Muscle of leg (tissue), 11 donors: ENCODE data around the gene PRSS38. TPM values are rescaled to one million over a fixed set of nuclear protein-coding genes. Genes with fewer than 3 reads are reported as not detected.

ENCODE experiments used
- DNase-seq: peaks from one replicate; pipeline ENCODE4 v3.0.0; 2013
- H3K27ac ChIP-seq: one replicate; pipeline ENCODE4 v1.5.1; 2013; ENCODE audit warnings: mild to moderate bottlenecking, low read length, control low read depth
- H3K27me3 ChIP-seq: one replicate; pipeline ENCODE4 v1.6.1; 2013; ENCODE audit warnings: low read length; ENCODE audit not compliant: control insufficient read depth, insufficient read depth
- H3K36me3 ChIP-seq: one replicate; pipeline ENCODE4 v1.6.1; 2013; ENCODE audit warnings: low read length; ENCODE audit not compliant: control insufficient read depth, insufficient read depth
- H3K4me1 ChIP-seq: one replicate; pipeline ENCODE4 v1.6.1; 2013; ENCODE audit warnings: low read length; ENCODE audit not compliant: control insufficient read depth, insufficient read depth
- H3K4me3 ChIP-seq: one replicate; pipeline ENCODE4 v1.5.1; 2013; ENCODE audit warnings: low read length, control low read depth
- H3K9me3 ChIP-seq: replicated peaks from 2 replicates; pipeline ENCODE4 v1.6.1; 2013; ENCODE audit warnings: low read depth, low read length; ENCODE audit not compliant: control insufficient read depth
- WGBS: methylation state at CpG from one replicate; pipeline ENCODE4 v1.1.5; 2013; ENCODE audit warnings: missing lambda C conversion rate; ENCODE audit not compliant: insufficient coverage; 5-methylcytosine and 5-hydroxymethylcytosine counted together
- polyA plus RNA-seq, 8 donors: library from polyadenylated mRNA; unstranded; fragments of 120-200 nt; gene quantifications; one replicate each; pipeline versions ENCODE4 v1.2.1 to v1.2.3, GENCODE V29; 2013; ENCODE audit warnings: inconsistent platforms in 1 of 8, low replicate concordance in 1 of 8; ENCODE audit not compliant: insufficient read length in 8 of 8, insufficient read depth in 1 of 8
- total RNA-seq: library from RNA; stranded (reverse); fragments of 120-200 nt; gene quantifications from one replicate; pipeline ENCODE4 v1.2.4, GENCODE V29; 2013

PRSS38 gene
- total and polyA plus RNA-seq, 9 donors: not detected

DNA sequence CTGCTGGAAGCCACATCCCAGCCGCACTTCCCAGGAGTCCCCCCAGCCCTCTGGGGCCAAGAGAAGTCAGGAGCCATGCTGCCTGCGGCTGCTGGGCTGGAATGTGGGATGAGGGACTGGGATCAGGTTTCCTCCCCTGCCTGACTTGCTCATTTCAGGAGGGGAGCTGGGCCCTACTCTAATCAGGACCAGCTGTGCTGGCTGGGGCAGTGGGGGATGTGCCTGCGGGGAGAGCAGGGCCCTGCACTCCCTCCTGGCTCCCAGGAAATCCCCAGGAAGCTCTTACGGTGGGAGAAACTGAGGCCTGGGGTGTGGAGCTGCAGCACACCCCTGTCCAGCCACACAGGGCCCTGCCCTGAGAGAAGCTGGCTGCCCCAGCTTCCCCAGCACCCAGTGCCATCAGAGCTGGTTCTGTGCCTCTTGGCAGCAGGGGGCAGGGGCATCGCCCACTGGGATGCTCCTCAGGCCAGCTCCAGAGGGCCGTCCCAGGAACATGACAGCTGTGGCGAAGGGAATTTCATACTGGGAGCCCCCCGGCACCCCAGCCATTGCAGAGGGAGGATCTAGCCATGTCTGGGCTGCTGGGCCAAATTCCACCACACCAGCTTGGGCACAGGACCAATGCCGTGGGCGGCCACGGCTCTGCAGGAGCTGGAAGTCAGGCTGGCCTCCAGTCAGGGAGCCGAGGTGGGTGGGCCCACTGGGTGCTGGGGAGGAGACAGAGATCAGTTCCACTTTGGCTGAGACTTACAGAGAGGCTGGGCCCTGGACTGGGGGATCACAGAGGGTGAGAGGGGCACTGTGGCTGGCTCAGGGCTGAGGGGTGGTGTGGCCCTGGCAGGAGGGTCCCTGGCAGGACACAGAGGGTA, 21.3 kb upstream of the PRSS38 start:
- peak; percentile 92 for DNase-seq
- H3K36me3 ChIP-seq: no peaks in the 10 kb centered on the region
- peaks cover 3% of the 10 kb centered on the region for H3K27me3 ChIP-seq
- H3K4me1 ChIP-seq: peaks cover 44% of the 10 kb centered on the region
- H3K4me3 ChIP-seq: no peak overlapping the region
- H3K27ac ChIP-seq: peak overlapping the region; percentile 67
- no peaks in the 10 kb centered on the region for H3K9me3 ChIP-seq
- 21% methylated on average over 9 of the region's 12 CpGs for WGBS

DNA sequence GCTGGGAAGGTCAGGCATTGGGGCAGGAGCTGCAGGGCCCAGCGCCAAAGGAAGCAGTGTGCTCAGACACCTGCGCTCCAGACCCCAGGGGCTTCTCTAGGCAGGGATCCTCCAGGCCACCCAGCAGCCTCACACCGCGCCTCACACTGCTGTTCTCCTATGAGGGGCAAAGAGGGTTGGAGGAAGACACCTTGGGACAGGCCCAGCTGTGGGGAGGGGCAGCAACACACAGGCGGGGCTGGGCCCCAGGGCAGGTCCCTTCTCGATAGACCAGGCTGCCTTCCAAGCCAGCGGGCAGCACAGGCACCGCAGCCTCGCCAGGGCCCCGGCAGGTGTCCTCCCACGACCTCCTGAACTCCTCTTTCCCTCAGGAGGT, 20.7 kb upstream of the PRSS38 start:
- WGBS: 16% methylated on average over 8 of the region's 11 CpGs
- no peaks in the 10 kb centered on the region for H3K9me3 ChIP-seq
- H3K4me3 ChIP-seq: no peak overlapping the region
- H3K4me1 ChIP-seq: peaks cover 38% of the 10 kb centered on the region
- peak overlapping the region; percentile 1 for H3K27ac ChIP-seq
- no peaks in the 10 kb centered on the region for H3K36me3 ChIP-seq
- no peak for DNase-seq
- no peaks in the 10 kb centered on the region for H3K27me3 ChIP-seq

DNA sequence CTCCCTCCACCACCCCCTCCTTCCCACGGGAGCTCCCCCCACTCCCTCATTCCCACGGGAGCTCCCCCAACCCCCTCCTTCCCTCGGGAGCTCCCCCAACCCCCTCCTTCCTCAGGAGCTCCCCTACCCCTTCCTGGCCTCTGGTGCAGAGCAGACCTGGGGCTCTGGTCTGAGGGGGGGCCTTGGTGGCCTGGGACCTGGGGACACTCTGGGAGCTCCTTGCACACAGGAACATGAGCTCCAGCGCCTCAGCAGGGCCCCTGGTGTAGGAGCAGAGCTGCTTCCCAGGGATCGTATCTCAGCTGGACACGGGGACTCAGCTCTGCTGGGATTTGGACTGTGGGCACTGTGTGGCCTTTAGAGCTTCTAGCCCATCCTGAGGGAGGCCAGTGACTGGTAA, 19.7 kb upstream of the PRSS38 start:
- Histone ChIP-seq H3K4me3 (no peak overlapping the region), H3K27ac (no peak overlapping the region), H3K9me3 (no peaks in the 10 kb centered on the region), H3K4me1 (peaks cover 35% of the 10 kb centered on the region), H3K36me3 (no peaks in the 10 kb centered on the region), H3K27me3 (no peaks in the 10 kb centered on the region)
- 59% methylated on average over 3 of the region's 6 CpGs for WGBS
- DNase-seq: no peak

DNA sequence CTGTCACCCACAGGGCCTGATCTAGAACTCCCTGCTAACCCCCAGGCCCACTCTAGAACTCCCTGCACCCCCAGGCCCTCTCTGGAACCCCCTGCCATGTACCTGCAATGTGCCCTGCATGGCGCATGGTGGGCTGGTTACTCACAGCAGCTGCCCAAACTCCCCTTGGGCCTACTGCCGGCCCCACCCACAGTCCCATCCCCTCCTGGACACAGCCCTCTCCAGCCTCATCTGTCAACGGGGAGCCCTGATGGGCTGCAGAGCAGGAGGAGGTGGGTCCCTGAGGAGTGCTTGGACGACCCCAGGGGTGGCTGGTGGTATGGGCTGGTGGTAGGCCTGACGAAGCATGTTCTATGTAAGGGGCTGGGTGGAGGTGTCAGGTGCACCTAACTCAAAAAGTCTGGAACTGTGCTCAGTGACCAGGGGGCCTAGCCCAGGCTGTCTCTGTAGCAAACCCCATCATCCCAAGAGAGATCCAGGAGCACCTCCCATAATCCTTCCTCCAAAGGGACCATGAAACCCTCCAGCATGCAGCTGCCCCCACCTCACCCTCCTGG, 19.0 kb upstream of the PRSS38 start:
- no peaks in the 10 kb centered on the region for H3K9me3 ChIP-seq
- WGBS: 80% methylated on average over 2 of the region's 5 CpGs
- H3K4me3 ChIP-seq: no peak overlapping the region
- H3K36me3 ChIP-seq: no peaks in the 10 kb centered on the region
- H3K27ac ChIP-seq: no peak overlapping the region
- H3K27me3 ChIP-seq: no peaks in the 10 kb centered on the region
- no peak for DNase-seq
- peaks cover 35% of the 10 kb centered on the region for H3K4me1 ChIP-seq

DNA sequence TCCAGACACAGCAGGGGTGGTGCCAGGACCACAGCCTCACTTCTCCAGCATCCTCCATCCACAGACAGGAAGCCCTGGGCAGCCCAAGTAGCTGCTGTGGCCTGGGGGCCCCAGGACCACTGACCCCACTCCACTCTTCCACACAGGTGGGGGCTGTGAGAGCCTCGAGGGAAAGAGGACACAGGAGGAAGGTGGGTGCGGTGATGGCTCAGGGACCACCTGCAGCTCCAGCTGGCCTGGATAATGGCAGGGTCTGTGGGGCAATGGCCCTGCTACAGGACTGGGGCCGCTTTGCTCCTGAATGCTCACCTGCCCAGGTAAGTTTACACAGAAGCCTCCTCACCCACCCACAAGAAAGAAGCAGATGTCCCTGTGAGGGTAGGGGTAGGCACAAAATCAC, 18.3 kb upstream of the PRSS38 start:
- H3K27me3 ChIP-seq: no peaks in the 10 kb centered on the region
- DNase-seq: no peak
- no peaks in the 10 kb centered on the region for H3K36me3 ChIP-seq
- no peak overlapping the region for H3K4me3 ChIP-seq
- no CpG with 5 or more reads among the region's 3 CpGs for WGBS
- H3K4me1 ChIP-seq: peaks cover 33% of the 10 kb centered on the region
- H3K9me3 ChIP-seq: no peaks in the 10 kb centered on the region
- no peak overlapping the region for H3K27ac ChIP-seq

DNA sequence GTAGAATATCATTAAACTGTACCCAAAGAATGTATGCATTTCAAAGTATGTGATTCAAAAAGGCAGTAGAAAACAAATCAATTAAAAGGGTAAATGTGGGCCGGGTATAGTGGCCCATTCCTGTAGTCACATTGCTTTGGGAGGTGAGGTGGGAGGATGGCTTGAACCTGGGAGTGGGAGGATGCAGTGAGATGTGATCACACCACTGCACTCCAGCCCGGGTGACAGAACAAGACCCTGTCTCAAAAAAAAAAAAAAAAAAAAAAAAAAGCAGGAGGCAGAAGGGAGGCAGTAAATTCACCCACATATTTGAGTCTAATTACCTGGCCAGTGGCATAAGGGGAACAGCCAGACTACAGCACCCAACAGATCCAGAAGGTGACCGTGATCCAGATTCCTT, 17.9 kb upstream of the PRSS38 start:
- H3K27me3 ChIP-seq: no peaks in the 10 kb centered on the region
- WGBS: 100% methylated on average over 1 of the region's 3 CpGs

DNA sequence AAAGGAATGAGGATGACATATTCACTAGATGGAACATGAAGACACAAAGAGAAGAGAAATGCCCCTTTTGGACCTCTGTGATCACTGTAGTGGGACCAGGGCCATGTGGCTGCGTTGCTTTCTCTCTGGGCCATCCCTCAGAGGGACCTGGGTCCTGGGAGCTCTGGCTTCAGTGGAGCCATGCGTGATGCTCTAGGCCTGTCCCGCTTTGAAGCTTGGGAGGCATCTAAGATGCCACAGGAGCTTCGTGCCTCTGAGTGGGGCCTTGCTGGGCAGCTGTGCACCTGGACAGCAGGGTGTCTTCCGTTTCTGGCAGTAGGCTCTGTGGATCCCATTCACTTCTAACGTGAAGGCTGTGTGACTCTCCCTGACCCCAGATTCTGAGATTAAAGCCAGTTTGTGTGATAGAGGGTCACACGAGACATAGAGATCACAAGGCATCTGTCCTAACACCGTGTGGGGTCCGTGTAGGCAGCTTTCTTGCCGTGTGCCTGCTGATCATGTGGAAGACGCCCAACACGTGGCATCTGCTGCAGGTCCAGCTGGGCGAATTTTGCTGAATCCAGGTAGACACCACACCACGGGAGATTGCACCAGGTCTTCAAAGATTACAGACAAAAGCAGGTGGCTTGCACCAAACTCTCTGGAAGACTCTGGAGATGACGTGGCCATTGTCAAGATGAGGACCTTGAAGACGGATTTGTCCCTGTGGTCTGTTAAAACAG, 17.2 kb upstream of the PRSS38 start:
- no peak for DNase-seq
- 75% methylated on average over 13 of the region's 16 CpGs for whole genome bisulfite sequencing
- Histone ChIP-seq H3K27me3 (no peaks in the 10 kb centered on the region), H3K4me3 (no peak overlapping the region), H3K4me1 (peaks cover 22% of the 10 kb centered on the region), H3K27ac (no peak overlapping the region), H3K9me3 (no peaks in the 10 kb centered on the region), H3K36me3 (no peaks in the 10 kb centered on the region)

More for the DNA sequence above, 17.9 kb upstream of the PRSS38 start:
- Histone ChIP-seq H3K36me3 (no peaks in the 10 kb centered on the region), H3K4me3 (no peak overlapping the region), H3K9me3 (no peaks in the 10 kb centered on the region), H3K4me1 (peaks cover 28% of the 10 kb centered on the region), H3K27ac (no peak overlapping the region)
- no peak for DNase-seq

DNA sequence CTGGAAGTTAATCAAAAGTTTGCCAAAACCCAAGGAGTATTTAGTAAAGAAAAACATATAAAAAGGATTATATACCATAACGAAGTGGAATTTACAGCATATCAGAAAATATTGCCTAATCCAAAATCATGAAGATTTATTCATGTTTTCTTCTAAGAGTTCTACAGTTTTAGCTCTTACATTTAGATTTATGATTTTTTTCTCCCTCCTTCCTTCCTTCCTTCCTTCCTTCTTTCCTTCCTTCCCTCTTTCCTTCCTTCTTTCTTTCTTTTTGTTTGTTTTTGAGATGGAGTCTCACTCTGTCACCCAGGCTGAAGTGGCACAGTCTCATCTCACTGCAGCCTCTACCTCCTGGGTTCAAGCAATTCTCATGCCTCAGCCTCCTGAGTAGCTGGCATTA, 15.7 kb upstream of the PRSS38 start:
- Histone ChIP-seq H3K36me3 (no peaks in the 10 kb centered on the region), H3K4me3 (no peak overlapping the region), H3K4me1 (peaks cover 7% of the 10 kb centered on the region), H3K27ac (no peak overlapping the region), H3K27me3 (no peaks in the 10 kb centered on the region), H3K9me3 (peaks cover 2% of the 10 kb centered on the region)
- WGBS: no CpG with 5 or more reads among the region's 1 CpG
- DNase-seq: no peak

DNA sequence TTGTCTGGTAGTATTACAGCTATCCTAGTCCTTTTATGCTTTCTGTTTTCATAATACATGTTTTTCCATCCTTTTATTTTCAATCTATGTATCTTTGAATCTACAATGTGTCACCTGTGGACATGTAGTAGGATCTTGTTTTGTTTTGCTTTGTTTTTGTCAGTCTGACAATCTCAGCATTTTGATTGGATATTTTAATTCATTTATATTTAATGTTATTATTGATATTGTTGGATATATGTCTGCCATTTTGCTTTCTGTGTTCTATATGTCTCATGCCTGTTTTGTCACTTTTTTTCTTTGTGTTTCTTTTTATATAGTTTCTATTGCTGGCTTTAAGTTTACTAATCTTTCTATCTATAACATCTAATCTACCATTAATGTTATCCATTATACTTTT, 11.5 kb upstream of the PRSS38 start:
- H3K4me3 ChIP-seq: no peak overlapping the region
- H3K27me3 ChIP-seq: no peaks in the 10 kb centered on the region
- no peak for DNase-seq
- peaks cover 4% of the 10 kb centered on the region for H3K9me3 ChIP-seq
- H3K27ac ChIP-seq: no peak overlapping the region
- no peaks in the 10 kb centered on the region for H3K36me3 ChIP-seq
- no peaks in the 10 kb centered on the region for H3K4me1 ChIP-seq

DNA sequence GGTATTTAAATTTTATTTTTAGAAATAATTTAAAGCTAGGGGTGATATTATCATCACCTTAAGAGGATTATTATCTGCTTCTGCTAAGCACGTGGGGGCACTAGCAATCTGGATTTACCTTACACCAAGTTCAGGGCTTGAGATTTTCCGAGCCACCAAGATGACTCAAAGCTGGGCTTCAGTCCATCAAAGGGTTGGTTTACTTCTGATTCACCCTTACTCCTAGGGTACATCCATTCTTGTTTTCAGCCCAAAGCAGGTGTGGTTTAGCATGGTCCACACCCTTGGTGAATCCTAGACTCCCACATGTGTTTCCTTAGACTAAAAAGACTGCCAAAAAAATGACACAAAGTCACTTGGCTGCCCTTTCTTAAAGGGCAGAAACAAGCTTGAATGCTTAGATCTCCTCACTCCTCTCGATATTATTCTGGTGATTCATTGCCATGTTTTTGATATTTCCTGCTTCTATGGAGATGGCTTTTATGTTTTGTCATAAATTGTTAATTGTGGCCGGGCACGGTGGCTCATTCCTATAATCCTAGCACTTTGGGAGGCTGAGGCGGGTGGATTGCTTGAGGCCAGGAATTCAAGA, 9.8 kb upstream of the PRSS38 start:
- H3K9me3 ChIP-seq: peaks cover 4% of the 10 kb centered on the region
- DNase-seq: no peak
- H3K27me3 ChIP-seq: no peaks in the 10 kb centered on the region
- no peaks in the 10 kb centered on the region for H3K36me3 ChIP-seq
- H3K4me3 ChIP-seq: no peak overlapping the region
- H3K4me1 ChIP-seq: no peaks in the 10 kb centered on the region
- H3K27ac ChIP-seq: no peak overlapping the region
- WGBS: 64% methylated on average over 3 of the region's 6 CpGs
